CD4-positive, alpha-beta T cell treated with Interferon alpha-2 for 1 hour (primary cell): Measurements from ENCODE around the gene NOM1.
"Not testable (repeated sequence)": the region's sequence is repeated elsewhere in the genome, so short reads cannot be mapped to it uniquely, and the experiment has no call there.

ENCODE experiments used
- DNase-seq, 2 donors: peaks; one replicate each; pipeline ENCODE4 v3.0.0-alpha.2; 2020 to 2022

Gene NOM1

DNA sequence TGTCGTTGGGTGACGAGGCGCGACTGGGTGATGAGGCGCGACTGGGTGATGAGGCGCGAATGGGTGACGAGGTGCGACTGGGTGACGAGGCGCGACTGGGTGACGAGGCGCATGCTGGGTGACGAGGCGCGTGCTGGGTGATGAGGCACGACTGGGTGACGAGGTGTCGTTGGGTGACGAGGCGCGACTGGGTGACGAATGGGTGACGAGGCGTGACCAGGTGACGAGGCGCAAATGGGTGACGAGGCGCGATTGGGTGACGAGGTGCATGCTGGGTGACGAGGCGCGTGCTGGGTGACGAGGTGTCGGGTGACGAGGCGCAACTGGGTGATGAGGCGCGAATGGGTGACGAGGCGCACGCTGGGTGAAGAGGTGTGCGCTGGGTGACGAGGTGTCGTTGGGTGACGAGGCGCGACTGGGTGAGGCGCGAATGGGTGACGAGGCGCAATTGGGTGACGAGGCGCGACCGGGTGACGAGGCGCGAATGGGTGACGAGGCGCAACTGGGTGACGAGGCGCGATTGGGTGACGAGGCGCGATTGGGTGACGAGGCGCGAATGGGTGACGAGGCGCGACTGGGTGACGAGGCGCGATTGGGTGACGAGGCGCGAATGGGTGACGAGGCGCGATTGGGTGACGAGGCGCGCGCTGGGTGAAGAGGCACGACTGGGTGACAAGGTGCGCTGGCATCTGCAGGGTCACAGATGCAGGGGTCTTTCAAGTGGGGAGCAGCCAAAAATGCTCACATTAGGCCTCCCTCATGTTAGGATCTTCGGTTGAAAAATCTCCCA lies 7.9 kb upstream of the NOM1 start:
- DNase-seq, result no peak

DNA sequence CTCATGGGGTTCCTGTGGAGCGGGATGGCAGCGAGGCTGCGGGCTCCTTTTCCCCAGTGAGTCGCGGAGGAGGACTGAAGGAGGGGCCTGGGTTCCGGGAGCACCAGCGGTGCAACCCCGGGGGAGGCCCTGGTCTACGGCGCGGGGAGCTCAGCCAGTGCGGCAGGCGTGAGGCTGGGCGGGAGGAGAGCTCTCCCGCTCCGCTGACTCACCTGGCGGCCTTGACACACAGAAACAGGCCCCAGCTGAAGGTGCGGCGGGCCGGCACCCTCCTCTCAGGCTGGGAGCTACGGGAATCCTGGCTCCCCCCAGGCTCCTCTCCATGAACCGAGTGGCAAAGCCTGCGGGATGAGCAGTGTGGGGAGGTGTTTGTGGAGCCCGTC lies 6.8 kb upstream of the NOM1 start:
- no peak for DNase-seq

DNA sequence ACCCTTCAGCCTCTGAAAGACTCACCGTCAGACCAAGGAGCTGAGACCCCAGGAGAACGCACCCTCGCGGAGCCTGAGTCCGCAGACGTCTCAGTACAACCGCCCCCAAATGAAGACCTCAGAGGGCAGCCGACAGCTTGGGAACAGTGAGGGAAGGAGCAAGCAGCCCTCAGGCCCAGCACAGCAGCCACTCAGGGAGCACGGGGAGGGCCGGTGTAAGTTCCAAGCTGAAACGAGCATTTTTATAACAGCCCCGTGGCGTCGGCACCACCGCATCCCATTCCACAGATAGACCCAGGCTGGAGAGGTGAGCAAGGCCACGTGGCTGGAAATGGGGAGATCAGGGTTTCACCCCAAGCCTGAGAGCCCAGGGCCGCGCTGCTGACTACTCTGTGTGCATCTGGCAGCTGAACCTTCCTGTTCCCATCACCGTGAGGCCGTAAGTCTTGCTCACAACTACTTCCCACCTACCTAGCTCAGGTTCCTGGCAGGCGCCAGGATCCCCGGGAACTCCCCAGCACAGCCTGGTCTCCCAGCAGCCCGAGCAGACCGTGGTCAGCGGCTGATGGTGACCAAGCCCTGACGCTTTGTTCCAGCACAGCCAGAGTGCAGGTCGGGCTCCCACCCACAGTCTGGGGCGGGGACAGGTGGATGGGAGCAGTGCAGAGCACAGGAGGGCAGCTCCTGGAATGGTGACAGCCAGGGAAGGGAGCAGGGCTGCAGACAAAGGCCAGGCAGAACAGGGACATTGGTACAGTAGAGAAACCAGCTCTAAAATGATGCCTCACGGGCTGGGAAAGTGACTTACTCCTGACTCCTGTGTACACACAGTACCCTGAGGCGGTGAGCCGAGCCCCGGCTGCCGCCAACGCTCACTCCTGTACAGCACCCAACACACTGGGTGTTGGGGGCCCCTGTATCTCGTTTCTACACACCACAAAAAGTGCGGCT lies 6.1 kb upstream of the NOM1 start:
- no peak for DNase-seq

DNA sequence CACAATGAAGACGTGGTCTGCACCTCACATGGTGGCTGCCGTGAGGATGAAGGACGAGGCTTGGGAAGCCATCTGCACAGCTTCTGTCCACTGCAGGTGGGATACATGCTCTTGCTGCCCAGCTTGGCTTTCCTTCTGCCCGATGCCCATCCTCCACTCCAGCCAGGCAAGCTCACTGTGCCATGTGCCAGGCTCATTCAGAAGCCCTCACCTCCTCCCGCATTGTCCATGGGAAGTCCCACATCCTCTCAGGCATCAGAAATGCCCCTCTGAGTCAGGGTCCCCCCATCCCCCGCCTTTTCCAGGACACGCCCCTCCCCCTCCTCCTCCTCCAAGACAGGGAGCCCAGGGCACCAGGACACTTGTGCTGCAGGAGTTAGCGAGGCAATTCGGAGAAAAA lies 4.6 kb upstream of the NOM1 start:
- DNase-seq, result no peak

DNA sequence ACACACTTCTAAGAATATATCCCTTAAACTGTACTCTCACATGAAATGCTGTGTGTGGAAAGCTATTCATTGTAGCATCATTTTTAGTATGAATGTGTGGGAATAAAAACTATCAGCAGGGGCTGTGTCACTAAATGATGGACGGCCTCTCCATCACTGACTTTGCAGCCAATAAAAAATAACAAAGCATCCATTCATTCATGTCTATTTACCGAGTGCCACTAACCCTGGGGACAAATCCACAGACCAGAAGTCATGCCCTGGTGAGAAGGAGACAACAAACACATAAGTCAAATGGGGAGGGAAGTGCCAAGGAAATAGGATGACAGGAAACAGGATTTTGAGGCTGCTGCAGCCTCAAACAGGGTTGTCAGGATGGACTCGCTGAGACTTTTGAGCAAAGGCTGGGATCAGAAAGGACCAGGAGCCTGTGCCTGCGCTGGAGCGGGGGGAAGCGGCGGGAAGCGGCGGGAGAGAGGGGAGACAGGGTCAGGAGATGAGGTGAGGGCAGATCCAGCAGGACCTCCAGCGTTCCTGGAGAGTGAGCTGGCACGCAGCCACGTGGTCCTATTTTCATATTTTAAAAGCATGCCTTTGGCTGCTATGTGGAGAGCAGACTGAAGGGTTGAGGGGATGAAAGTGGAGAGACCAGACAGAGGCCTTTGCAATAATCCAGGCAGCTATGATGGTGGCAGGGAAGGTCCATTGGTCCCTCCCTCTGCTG lies 2.2 kb upstream of the NOM1 start:
- DNase-seq, result no peak

DNA sequence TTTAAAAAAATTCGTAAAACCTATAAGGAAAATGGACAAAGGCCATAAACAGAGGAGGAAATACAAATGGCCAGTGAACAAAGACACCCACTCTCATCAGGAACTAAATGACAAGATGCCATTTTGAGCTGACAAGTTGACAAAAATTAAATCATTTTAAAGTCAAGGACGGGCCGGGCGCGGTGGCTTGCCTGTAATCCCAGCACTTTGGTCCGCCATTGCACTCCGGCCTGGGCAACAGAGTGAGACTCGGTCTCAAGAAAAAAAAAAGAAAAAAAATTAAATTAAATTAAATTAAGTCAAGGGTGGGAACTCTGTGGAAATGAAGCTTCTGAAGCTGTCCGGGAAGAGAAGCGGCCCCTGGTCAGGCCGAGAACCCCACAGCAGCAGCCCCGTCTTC lies 1.2 kb upstream of the NOM1 start:
- DNase-seq, result no peak

DNA sequence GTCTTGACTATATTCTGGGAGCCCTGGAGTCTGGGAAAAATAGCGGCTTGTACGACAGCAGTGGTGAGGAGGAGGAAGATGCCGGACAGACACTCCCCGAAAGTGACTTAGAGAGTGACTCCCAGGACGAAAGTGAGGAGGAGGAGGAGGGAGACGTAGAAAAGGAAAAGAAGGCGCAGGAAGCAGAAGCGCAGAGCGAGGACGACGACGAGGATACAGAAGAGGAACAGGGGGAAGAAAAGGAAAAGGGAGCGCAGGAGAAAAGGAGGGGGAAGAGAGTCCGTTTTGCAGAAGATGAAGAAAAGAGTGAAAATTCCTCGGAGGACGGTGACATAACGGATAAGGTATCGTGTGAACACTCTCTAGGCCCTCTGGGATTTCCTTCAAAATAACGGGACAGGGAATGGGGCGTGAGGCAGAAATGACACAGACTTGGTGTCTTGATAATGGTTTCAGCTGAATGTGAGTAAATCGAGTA lies 908 bp downstream of the NOM1 start:
- no peak for DNase-seq

DNA sequence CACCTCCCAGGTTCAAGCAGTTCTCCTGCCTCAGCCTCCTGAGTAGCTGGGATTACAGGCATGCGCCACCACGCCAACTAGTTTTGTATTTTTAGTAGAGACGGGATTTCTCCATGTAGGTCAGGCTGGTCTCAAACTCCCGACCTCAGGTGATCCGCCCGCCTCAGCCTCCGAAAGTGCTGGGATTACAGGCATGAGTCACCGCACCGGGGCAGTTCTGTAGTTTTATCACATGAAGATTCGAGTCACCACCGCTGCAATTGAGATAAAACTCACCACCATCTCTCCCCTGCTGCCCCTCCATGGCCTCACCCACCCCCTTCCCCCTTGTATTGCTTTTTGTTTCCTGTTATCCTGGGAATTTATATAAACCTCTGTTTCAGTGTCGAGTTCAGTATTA lies 3.7 kb downstream of the NOM1 start:
- DNase-seq, result not testable (repeated sequence)

DNA sequence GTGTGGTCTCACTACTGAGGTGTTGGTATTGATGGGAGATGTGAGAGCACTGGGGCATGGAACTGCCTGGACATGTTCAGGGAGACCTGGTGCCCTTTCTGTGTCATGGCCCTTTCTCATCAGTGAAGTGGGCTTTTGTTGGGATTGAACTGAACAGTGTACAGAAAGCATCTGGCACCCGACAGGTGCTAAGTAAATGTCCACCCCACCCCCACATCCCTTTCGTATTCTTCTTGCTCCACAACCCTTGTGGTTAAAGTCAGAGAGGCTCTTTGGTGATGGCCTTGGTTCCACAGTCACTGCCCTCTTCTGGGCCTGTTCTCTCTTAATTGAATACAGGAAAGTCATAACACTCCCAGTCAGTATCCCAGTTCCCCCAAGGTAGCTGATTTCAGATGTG lies 5.4 kb downstream of the NOM1 start:
- no peak for DNase-seq

DNA sequence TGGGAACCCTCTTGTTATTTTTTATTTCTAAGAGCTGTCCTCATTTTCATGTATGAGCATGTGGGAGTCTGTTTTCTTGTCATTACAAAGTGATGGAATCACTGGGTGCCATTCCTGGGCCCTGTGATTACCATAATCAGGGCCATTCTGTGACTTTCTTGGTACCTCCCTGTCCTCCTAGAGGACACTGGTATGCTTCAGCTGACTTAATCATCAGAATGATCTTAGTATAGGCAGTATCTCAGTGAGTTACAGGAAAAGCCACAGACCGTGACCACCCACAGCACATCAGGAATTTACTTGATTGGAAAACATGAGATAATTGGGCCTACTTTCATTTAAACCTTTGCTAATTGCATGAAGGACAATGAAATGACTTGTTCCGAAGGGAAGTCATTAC lies 7.2 kb downstream of the NOM1 start:
- no peak for DNase-seq

DNA sequence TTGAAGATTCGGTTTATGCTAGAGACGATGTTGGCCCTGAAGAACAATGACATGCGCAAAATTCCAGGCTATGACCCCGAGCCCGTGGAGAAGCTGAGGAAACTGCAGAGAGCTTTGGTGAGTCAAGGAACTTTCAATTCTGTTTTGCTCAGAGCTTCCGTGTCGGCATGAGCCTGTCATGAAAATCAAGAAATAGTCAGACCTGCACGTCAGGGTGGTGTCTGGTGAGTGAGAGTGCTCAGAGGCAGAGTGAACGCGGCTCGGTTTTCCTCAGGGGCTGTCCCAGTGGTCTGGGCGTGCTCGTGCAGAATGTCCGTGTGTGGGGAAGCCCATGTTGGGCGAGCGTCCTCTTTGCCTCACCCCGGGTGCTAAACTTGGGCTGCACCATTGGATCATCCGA lies 12.6 kb downstream of the NOM1 start:
- DNase-seq, result no peak

DNA sequence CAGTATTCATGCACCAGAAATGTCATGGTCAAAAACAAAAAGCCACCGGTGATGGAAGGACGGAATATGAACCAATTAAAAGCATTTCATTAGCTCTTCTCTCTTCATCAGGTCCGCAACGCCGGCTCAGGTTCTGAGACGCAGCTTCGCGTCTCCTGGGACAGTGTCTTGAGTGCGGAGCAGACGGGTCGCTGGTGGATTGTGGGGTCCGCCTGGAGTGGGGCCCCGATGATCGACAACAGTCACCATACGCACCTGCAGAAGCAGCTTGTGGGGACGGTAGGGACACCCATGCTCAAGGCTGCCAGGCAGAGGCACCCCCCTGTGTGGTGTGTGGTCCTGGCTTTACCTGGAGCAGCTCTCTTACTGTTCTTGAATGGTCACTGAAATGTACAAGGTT lies 13.4 kb downstream of the NOM1 start:
- DNase-seq, result no peak

DNA sequence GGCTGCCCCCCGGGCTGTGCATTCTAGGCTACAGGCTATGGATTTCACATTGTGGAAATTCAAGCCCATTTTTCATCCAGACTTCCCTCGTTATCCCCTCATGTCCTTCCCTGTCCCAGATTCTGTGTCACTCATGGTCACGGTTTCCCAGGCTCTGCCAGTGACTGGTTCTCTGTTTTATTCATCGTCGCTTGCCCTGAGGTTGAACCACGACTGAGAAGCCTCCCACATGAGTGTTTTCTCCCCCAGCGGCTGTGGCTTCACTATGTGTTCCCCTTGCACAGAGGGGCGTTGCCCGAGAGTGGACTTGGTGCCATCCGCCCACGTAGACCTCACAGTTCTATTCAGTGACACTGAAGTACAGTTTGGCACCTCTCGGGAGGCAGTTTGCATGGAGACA lies 14.0 kb downstream of the NOM1 start:
- no peak for DNase-seq

DNA sequence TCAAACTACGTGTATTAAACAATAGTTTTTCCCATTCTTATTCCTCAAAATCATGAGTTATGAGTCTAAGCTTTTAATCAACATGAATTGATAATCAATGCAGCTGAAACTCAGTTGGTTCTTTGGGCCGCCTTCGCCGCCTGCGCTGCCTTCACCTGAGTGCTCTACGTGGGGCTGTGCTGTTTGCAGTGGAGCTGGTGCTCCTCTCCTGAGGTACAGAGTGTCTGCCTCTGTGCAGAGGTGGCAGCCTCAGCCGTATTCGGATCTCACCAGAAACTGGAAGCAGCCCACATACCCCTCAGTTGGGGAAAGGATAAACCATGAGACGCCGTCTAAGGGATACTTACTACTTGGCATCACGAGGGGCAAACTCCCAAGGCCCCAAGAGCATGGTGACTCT lies 15.5 kb downstream of the NOM1 start:
- DNase-seq, result no peak

DNA sequence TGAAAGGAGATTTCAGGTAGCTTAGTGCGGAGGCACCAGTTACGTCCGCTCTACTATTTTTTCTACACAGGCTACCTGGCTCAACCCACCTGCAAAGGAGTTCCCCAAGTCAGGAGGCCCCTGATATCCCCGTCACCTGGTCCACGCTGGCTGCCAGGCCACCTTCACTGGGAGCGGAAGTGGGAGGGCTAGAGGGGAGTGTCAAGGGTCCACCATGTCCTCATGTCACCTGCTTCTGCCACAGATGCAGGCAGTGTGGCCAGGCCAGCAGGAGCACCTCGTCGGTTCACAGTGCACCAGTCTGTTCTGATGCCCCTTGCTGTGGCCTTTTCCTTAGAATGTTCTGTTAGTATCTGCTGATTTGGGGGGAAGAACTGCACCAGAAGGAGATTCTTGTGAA lies 16.9 kb downstream of the NOM1 start:
- no peak for DNase-seq

DNA sequence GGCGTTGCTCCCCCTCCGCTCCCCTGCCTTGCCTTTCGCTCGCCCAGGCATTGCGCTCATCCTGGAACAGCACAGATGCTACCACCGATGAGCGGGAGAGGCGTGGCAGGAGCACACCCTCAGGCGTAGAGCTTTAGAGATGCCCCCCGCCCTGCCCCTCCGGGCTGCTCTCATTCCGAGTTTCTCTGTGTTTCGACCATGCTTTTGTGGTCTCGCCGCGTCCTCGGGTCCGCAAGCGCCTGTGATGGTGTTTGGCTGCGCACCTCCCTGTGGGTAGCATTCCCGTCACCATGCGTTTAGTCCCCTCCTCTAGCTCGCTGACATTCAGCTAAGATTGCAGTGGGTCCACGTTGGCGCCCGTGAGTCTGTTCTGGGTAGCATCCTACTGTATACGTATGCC lies 18.7 kb downstream of the NOM1 start:
- DNase-seq, result no peak

DNA sequence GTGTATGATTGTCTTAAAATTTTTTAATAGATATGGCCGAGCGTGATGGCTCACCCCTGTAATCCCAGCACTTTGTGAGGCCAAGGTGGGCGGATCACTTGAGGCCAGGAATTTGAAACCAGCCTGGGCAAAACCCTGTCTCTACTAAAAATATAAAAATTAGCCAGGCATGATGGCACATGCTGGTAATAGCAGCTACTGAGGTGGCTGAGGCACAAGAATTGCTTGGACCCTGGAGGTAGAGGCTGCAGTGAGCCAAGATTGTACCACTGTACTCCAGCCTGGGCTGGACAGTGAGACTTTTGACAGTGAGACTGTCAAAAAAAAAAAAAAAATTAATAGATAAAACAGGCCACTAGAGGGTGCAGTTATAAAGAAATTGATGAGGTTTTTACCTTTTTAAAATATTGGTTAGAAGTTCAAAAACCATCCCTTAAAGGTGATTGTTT lies 20.5 kb downstream of the NOM1 start:
- DNase-seq, result peak in 1 of 2 donors; percentile 12

DNA sequence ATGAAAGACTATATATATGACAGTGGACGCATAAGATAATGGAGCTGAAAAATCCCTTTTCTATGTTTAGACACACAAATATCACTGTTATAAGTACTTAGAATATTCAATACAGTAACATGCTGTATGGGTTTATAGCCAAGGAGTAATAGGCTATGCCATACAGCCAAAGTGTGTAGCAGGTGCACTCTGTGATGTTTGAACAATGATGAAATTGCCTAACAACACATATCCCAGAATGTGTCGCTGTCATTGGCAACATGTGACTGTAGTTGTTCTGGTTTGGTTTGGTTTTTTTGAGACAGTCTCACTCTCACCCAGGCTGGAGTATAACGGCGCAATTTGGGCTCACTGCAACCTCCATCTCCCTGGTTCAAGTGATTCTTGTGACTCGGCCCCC lies 26.1 kb downstream of the NOM1 start:
- DNase-seq, result no peak

DNA sequence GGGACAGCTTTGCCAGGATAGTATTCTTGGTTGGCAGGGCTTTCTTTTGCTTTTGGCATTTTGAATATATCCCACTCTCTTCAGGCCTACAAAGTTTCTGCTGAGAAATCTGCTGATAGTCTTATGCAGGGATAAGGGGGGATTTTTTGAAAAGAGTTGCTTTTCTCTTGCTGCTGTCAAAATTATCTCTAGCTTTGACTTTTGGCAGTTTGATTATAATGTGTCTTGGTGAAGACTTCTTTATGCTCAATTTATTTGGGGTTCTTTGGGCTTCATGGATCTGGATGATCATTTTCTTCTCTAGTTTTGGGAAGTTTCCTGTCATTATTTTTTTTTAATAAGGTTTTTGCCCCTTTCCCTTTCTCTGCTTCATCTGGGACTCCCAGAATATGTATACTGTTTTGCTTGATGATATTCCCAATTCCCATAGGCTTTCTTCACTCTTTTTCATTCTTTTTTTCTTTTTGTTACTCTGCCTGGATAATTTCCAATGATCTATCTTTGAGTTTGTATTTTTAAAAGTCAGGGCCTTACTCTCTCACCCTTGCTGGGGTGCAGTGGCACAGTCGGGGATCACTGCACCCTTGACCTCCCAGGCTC lies 29.6 kb downstream of the NOM1 start:
- no peak for DNase-seq

DNA sequence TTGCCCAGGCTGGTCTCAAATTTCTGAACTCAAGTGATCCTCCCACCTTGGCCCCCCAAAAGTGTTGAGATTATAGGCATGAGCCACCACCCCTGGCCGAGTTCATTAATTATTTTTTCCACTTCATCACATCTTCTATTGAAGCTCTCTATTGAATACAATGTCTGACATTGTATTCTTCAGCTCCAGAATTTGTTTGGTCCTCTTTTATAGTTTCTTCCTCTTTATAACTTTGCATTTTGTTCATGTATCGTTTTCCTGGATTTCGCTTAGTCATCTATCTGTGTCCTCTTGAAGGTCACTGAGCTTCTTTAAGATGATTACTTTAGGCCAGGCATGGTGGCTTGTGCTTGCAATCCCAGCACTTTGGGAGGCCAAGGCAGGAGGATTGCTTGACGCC lies 30.2 kb downstream of the NOM1 start:
- DNase-seq, result no peak

DNA sequence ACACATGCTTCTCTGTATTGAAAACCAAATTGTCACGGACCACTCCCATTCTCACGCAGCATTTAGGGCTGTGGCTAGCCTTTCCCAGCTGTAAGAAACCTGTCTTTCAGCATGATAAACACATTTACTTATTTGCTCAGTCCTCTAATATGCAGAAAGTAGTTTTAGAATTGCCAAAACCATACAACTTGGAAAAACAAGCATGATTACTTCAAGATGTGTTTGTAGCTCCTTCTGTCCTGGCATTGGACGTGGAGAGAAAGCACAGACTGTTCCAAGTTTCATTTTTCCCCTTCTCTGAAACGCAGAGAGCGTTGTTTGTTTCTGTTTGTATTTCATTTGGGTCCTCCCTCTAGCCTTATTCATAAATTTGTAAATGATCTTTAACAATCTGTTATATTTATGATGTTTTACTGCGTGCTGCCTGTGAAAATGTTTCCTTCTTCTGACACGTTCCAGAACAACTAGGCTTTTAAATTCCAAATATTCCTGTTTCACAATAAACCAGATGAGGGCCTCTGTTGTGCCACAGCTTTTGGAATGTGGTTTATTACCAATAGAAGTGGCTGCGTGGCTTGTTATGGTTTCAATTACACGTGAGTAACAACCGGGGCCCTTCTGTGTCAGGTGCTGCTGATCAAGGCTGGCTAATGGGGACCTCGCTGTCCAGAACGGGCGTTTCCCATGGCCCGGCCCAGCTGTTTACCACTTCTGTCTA lies 34.8 kb downstream of the NOM1 start:
- no peak for DNase-seq
